Measurements from ENCODE around the gene GOLGA6L24.
"Not testable (repeated sequence)": the region's sequence is repeated elsewhere in the genome, so short reads cannot be mapped to it uniquely, and the experiment has no call there.

Gene GOLGA6L24

GRCh38 chr15:28357984-28358383 is at the start of gene GOLGA6L24:
TSS of gene GOLGA6L24 (minus strand) at chr15:28358084. CDS start at chr15:28358023, 61 bp downstream.
- not testable (repeated sequence) for DNase-seq

GRCh38 chr15:28402774-28403435 is 45.0 kb upstream of the GOLGA6L24 start:
- DNase-seq: not testable (repeated sequence)

- DNase-seq: not testable (repeated sequence)
Measured at GRCh38 chr15:28396022-28396421, 38.1 kb upstream of the GOLGA6L24 start.

- not testable (repeated sequence) for DNase-seq
Measured at GRCh38 chr15:28380053-28380452, 22.2 kb upstream of the GOLGA6L24 start.

GRCh38 chr15:28378364-28378763 is 20.5 kb upstream of the GOLGA6L24 start, which contains the start of gene GOLGA8F:
TSS of gene GOLGA8F (plus strand) at chr15:28378664. CDS start at chr15:28378762, 98 bp downstream.
- DNase-seq: not testable (repeated sequence)

- not testable (repeated sequence) for DNase-seq
Measured at GRCh38 chr15:28365502-28365901, 7.6 kb upstream of the GOLGA6L24 start.

GRCh38 chr15:28322129-28322588 is 35.7 kb downstream of the GOLGA6L24 start, which contains the start of gene HERC2:
TSS of gene HERC2 (minus strand) at chr15:28322179. CDS start at chr15:28321433, 746 bp downstream.
- DNase-seq: not testable (repeated sequence)

GRCh38 chr15:28321358-28322078 is 36.4 kb downstream of the GOLGA6L24 start:
- DNase-seq: not testable (repeated sequence)

GRCh38 chr15:28319725-28320124 is 38.2 kb downstream of the GOLGA6L24 start:
- DNase-seq: not testable (repeated sequence)

GRCh38 chr15:28318828-28319227 is 39.1 kb downstream of the GOLGA6L24 start:
- DNase-seq: not testable (repeated sequence)

- not testable (repeated sequence) for DNase-seq
Measured at GRCh38 chr15:28318122-28318521, 39.8 kb downstream of the GOLGA6L24 start.

GRCh38 chr15:28316958-28317357 is 40.9 kb downstream of the GOLGA6L24 start:
- not testable (repeated sequence) for DNase-seq

- not testable (repeated sequence) for DNase-seq
Measured at GRCh38 chr15:28310454-28310853, 47.4 kb downstream of the GOLGA6L24 start.

GRCh38 chr15:28308718-28309117 is 49.2 kb downstream of the GOLGA6L24 start:
- DNase-seq: not testable (repeated sequence)

Data from COR-L47 (cell line).